ENCODE data around the gene ANKIB1.
"Not testable (repeated sequence)": the region's sequence is repeated elsewhere in the genome, so short reads cannot be mapped to it uniquely, and the experiment has no call there.

Gene ANKIB1

GRCh38 chr7:92245487-92246359 is at the start of gene ANKIB1, which contains the start of gene KRIT1:
TSS of gene ANKIB1 (plus strand) at chr7:92245974. CDS start at chr7:92294979, 49,005 bp downstream.
TSS of gene KRIT1 (minus strand) at chr7:92245914. CDS start at chr7:92242135, 3,779 bp downstream.
- DNase-seq (ENCODE audit: low spot score): peak; percentile 90

DNA sequence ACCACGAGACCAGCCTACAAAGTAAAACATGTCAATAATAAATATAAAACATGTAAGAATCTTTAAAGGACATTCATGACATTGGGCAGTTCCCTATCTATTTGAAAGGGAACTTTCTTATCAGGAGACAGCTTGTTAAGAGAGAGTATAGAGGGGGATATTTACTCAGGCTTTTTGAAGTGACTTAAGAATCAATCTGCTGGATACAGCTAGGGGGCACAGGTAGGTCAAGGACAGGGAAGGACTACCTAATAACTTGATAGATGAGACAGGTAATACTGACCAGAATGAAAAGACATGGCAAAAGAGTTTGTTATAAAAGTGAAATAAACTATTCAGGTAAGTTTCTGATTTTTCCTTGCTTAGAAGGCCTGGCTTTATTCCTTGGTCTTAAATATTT is 45.0 kb upstream of the ANKIB1 start:
- DNase-seq (ENCODE audit: low spot score): no peak

DNA sequence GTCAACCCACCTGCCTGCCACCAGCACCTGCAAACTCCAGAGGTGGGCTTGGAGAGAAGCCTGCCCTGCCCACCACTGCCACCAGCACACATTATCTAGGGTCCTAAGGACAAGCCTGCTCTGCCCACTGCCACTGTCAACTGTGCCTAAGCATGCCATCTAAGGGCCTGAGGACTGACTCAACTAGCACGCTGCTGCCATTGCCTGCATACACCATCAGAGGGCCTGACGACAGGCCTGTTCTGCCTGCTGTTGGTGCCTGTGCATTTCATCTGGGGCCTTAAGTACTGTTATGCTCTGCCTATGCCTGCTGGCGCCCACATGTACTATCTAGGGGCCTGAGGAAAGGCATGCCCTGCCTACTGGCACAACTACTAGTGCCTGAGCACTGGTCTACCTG is 39.8 kb upstream of the ANKIB1 start:
- no peak for DNase-seq (ENCODE audit: low spot score)

DNA sequence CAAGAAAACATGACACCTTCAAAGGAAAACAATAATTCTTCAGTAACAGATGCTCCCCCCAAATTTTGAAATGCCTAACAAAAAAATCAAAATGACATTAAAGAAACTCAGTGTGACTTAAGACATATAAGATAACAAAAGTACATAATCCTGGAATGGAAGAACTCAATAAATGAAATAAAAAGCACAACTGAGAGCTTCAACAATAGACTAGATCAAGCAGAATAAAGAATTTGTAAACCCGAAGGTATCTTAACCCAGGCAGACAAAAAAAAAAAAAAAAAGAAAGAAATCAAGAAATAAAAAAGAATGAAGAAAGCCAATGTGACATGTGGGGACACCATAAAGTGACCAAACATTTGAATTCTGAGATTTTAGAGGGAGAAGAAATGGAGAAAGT is 39.1 kb upstream of the ANKIB1 start:
- no peak for DNase-seq (ENCODE audit: low spot score)

DNA sequence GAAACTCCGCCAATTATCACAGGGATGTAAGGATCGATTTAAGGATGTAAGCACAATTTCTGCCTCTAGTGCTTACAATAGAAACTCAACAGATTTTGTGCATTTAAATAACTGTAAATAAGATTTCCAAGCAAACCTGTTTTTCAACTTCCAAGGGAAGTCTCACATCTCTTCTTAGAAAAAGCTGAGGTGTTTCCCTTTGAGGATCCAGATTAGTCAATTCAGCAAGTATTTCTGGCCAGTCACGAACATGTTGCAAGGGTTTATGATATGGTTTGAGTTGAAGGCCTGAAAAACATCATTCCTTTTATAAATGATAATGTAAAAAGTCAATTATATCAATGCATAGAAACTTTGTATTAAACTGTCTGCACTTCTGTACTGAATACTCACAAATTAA is 24.0 kb upstream of the ANKIB1 start:
- DNase-seq (ENCODE audit: low spot score): no peak

DNA sequence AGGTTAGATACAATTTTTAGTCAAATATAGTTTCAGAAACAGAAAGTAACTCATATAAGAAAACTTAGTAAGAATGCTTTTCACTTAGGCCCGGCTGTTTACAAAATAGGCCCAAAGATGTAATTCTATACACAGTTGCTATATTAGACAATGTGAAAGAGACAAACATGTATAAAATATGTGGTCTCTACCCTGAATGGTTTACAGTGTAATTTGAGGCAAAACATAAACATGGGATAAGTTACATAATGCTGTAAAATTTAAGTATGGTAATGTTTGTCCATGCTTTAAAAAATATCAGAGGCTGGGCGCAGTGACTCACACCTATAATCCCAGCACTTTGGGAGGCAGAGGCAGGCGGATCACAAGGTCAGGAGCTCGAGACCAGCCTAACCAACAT is 18.8 kb upstream of the ANKIB1 start:
- no peak for DNase-seq (ENCODE audit: low spot score)

DNA sequence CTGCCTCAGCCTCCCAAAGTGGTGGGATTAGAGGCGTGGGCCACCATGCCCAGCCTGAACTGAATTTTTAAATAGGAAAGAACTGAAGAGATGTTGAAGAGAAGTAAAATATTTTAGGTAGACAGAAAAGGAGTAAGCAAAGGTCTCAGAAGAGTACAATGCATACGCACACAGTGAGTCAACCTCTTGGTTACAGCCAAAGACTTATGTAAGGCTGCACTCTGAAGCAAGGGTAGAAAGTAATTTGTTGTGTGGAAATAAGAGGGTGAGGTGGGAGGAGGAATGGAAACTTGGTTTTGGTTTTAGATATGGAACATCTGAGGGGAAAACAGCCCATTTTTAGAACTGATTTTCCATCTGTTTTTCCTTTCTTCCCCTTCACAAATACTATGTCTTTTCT is 17.7 kb upstream of the ANKIB1 start:
- no peak for DNase-seq (ENCODE audit: low spot score)

- no peak for DNase-seq (ENCODE audit: low spot score)
Measured at GRCh38 chr7:92228742-92229141, 17.0 kb upstream of the ANKIB1 start.

GRCh38 chr7:92230547-92230946 is 15.2 kb upstream of the ANKIB1 start:
- no peak for DNase-seq (ENCODE audit: low spot score)

DNA sequence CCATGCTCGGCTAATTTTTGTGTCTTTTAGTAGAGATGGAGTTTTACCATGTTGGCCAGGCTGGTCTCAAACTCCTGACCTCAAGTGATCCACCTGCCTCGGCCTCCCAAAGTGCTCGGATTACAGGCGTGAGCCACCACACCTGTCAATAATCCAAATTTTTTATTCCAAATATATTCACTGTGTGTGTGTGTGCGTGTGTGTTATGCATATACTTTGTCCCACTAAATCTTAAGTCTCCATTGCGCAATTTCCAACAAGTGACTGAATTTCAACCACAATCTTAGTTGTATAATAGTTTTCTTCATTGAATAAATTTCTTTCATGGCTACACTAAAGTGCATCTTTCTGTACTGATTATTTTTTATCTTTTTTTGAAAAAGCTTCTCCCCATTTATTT is 2.8 kb upstream of the ANKIB1 start:
- no peak for DNase-seq (ENCODE audit: low spot score)

DNA sequence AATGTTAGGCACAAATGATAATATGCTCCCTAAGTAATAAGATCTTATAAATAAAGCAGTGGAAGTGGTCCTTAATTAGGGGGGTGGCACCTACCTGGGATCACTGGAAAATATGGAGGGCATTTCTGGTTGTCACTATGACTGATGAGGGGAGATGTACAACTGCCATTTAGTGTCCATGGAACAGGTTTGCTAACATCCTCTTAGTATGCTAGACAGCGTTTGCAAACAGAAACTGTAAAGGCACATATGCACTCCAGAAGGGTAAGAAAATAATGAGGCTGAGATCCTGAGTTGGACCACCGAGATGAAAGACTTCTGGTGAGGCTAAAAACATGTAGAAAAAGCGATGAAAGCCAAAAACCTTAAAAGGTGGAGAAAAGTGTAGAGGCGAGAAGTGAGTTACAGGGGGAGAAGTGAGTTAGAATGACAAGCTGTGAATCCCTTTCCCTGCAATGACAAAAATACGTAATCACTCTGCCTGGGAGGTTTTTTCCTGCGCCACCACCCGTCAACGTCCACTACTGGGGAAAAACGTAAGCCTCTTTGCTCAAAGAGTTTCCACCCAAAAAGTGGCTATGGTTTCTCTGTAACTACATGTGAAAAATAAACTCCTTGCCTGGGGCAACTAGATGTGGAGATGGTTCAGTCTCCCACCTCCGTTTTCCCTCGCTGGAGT is 827 bp upstream of the ANKIB1 start:
- DNase-seq (ENCODE audit: low spot score): peak; percentile 29

DNA sequence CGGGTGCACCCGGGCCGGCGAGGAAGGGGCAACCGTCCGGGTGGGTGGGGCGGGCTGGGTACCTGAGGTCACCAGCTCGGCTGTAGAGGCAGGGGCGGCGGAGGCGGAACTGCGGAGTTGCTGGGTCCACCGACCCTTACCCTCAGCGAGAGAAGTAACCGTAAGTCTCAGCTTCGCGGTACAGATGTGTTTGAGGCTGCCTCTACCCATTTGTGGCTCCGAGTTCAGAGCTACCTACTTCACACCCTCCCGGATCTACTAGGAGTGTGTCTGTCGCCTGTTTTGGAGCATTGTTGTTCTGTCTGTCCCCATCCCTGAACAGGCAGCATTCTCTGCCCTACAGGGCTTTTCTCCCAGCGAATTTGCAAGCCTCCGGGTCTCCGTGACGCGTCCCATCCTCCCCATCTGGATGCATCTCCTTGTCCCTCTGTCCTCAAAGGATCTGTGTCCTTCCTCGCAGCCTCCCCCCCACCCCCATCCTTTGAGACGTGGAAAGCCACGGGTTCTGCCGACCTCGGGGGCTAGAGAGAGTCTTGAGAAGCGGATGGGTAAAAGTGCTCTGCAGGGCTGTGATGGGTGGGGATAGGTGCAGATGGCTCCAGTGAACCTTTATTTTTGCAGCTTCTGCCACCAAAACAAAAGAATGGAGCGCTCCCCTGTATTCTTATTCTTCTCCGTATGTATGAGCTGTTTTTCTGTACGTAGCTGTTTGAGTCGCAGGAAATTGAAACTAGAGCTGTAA is 757 bp downstream of the ANKIB1 start:
- peak; percentile 60 for DNase-seq (ENCODE audit: low spot score)

DNA sequence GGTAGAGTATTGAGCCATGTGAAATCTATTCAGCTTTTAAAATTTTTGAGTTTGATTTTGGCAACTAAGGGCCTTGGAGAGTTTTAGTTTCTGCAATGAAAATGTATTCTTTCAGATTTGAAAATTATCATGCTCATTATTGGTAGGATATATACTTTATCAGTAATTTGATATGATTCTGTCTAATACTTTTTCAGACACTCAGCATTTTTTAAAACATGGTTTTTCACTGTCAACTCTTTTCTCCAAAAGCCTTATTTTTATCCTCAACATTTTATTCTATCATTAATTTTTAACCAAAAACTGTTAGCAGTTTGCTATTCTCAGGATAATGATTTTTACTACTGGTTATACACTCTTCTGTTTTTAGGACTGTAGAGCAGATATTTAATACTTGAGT is 4.8 kb downstream of the ANKIB1 start:
- no peak for DNase-seq (ENCODE audit: low spot score)

DNA sequence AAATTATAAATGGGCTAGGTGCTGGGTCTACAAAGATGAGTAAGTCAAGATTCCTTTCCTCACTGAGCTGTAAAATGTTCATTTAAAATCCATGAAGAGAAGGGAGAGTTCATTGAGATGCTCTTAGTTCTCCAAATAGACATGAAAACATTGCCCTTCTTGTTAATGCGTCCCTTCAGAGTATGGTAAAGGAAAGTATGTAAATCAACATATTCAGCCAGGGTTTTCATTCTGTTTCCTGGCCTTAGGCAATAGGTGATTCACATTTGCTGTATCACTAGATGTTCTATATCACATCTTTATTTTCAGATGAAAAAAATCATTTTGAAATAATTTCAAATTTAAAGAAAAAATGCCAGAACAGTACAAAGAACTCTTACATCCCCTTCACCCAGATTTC is 5.4 kb downstream of the ANKIB1 start:
- DNase-seq (ENCODE audit: low spot score): peak; percentile 20

DNA sequence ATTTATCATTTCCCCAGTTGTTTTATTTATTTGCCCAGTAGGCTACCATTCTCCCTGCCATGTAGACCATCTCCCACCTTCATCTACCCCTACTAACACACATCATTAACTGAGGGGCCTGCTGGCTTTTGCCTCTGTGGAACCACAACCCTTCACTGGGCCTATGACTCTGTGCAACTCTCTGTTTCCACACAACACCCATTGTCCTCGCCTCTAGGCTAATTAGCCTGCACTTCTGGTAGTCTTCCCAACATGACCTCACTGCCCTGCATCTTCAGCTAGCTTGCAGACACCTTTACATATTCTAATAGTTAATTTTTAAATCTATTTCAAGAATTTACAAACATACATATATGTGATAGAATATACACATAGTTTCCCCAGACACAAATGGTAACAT is 7.5 kb downstream of the ANKIB1 start:
- peak; percentile 92 for DNase-seq (ENCODE audit: low spot score)

DNA sequence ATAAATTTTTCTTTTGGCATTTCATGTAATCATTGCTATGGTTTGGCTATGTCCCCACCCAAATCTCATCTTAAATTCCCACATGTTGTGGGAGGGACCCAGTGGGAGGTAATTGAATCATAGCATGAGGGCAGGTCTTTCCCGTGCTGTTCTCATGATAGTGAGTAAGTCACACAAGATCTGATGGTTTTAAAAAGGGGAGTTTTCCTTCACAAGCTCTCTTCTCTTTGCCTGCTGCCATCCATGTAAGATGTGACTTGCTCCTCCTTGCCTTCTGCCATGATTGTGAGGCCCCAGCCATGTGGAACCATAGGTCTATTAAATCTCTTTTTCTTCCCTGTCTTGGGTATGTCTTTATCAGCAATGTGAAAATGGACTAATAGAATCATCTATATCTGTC is 9.0 kb downstream of the ANKIB1 start:
- DNase-seq (ENCODE audit: low spot score): not testable (repeated sequence)

DNA sequence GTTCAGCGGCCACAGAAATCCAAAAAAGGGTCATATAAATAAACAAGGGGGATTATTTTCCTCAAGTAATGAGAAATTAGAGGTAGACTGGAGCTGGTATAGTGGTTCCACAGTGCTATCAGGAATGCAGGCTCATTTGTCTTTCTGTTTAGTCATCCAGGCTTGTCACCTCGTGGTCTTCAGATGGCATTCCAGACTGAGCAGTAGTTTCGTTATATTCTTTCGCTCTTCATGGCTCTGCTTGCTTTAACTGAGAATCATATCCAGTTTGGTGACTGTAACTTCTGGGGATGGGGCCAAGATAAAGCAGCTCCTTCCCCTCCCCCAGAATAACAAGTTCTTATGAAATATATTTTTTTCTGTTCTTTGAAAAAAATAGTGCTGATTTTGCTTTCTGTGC is 9.5 kb downstream of the ANKIB1 start:
- DNase-seq (ENCODE audit: low spot score): no peak

- no peak for DNase-seq (ENCODE audit: low spot score)
Measured at GRCh38 chr7:92259062-92259461, 13.3 kb downstream of the ANKIB1 start.

DNA sequence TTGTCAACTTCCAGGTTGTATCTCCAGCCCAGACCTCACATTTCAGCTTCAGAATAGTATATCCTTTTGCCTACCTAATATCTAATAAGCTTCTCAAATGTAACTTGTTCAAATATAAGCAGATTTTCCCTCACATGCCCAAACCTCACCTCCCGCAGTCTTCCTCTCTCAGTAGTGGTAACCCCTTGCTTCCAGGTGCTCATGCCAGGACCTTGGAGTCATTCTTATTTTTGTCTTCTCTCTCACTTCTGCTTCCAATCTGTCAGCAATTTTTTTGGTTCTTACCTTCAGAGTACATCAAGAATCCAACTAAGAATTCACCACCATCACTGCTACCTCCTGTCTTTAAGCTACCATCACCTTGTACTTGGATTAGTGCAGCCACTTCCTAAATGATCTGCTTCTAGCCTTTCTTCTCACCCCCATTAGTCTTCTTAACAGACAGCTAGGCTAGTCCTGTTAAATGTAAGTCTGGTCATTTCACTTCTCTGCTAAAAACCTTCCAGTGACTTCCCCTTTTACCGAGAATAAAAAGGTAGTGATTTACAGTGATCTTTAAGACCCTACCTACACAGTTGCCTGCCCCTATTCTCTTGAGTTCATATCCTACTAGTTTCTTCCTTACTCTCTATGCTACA is 14.0 kb downstream of the ANKIB1 start:
- DNase-seq (ENCODE audit: low spot score): no peak

- no peak for DNase-seq (ENCODE audit: low spot score)
Measured at GRCh38 chr7:92260248-92260781, 14.5 kb downstream of the ANKIB1 start.

GRCh38 chr7:92266415-92267241 is 20.9 kb downstream of the ANKIB1 start:
- no peak for DNase-seq (ENCODE audit: low spot score)
